Uterus (tissue), 2 donors: ENCODE results near the gene RAD51B.

Source experiments
- CTCF ChIP-seq, 4 experiments: fragments of 200-600 bp in 2 of 4; fragments of 450-650 bp in 2 of 4; sonication (generic) in 2 of 4; IDR thresholded peaks; one replicate each; pipeline ENCODE4 v1.5.1; 2016 to 2019; ENCODE audit warnings: antibody characterized with exemption in 4 of 4, mild to moderate bottlenecking in 2 of 4, moderate library complexity in 1 of 4
- POLR2A ChIP-seq, 2 donors: fragments of 450-650 bp; IDR thresholded peaks; one replicate each; pipeline ENCODE4 v1.6.1; 2016; ENCODE audit warnings: antibody characterized with exemption in 2 of 2, mild to moderate bottlenecking in 1 of 2, moderate library complexity in 1 of 2

- TF ChIP-seq CTCF (IDR thresholded peaks at IDR 0.05) = no peak
- no peak for TF ChIP-seq POLR2A (IDR thresholded peaks at IDR 0.05)
Observed at GRCh38 chr14:68239988-68240771, 420.6 kb downstream of the RAD51B start.
